HepG2 (cell line): Measurements from ENCODE around the gene SNX15. TPM values are rescaled to one million over a fixed set of nuclear protein-coding genes. Genes with fewer than 3 reads are reported as not detected.

Experiments used
- ATAC-seq: fragments of 200-7000 bp; cut with Tn5 transposase; 3 replicates; pipeline ENCODE4 v1.9.1; 2020; ENCODE audit warnings: mild to moderate bottlenecking, moderate library complexity
- BruUV-seq: library from RNA; stranded (reverse); fragments of 400-500 nt; replicated peaks from 2 replicates; lab custom pipeline; 2021; lab: Mats Ljungman, UMichigan
- CTCF ChIA-PET: fragments of 300-600 bp; formaldehyde crosslinking; extraction: SDS; loops from one replicate; lab custom pipeline; 2021; ENCODE audit warnings: low total read pairs, inconsistent platforms, low intra/inter-chr PET ratio; lab: Yijun Ruan, JAX
- POLR2A ChIA-PET: fragments of 350-600 bp; sonication (Branson Sonifier 250); formaldehyde crosslinking; loops from one replicate; lab custom pipeline; 2020; ENCODE audit warnings: antibody characterized with exemption, inconsistent platforms; lab: Yijun Ruan, JAX
- DNase-seq: peaks from one replicate; pipeline ENCODE4 v3.0.0-alpha.2; 2015; ENCODE audit warnings: low spot score
- FAIRE-seq: peaks from 3 replicates; lab custom pipeline; 2011; peaks lifted over from hg19 to GRCh38; lab: Jason Lieb, UNC
- H2AFZ ChIP-seq: one replicate; pipeline ENCODE4 v1.6.1; 2011; ENCODE audit warnings: low read length, inconsistent platforms
- H3K27ac ChIP-seq: fragments of 300-600 bp; 3 replicates; pipeline ENCODE4 v1.8.0; 2011; ENCODE audit warnings: mixed run types, mild to moderate bottlenecking, mixed read lengths, low read length, inconsistent platforms; ENCODE audit not compliant: insufficient read depth; ENCODE audit errors: extremely low read length
- H3K27me3 ChIP-seq, 2 experiments: fragments of 200-600 bp in 1 of 2; 2 replicates in 1 of 2; 3 replicates in 1 of 2; pipeline versions ENCODE4 v1.6.0 to v1.8.0; 2011; ENCODE audit warnings: low read length in 2 of 2, mild to moderate bottlenecking in 2 of 2, moderate library complexity in 2 of 2, inconsistent platforms in 1 of 2; ENCODE audit not compliant: insufficient read depth in 2 of 2, control insufficient read depth in 1 of 2
- H3K36me3 ChIP-seq, 2 experiments: fragments of 200-600 bp in 1 of 2; replicated peaks in 1 of 2; 2 replicates in 1 of 2; 3 replicates in 1 of 2; pipeline versions ENCODE4 v1.5.1 to v1.8.0; 2011; ENCODE audit warnings: low read length in 2 of 2, inconsistent platforms in 1 of 2; ENCODE audit not compliant: insufficient read depth in 2 of 2, control insufficient read depth in 1 of 2
- H3K4me1 ChIP-seq: 2 replicates; pipeline ENCODE4 v1.5.1; 2012; ENCODE audit warnings: low read length, inconsistent platforms; ENCODE audit not compliant: insufficient read depth
- H3K4me2 ChIP-seq: 2 replicates; pipeline ENCODE4 v1.6.0; 2011; ENCODE audit warnings: low read depth, low read length, inconsistent platforms
- H3K4me3 ChIP-seq, 3 experiments: fragments of 200-600 bp in 1 of 3; sonication (generic), shearing (Covaris generic) in 1 of 3; replicated peaks in 1 of 3; 2 replicates each; pipeline ENCODE4 v1.5.1; 2011 to 2016; ENCODE audit warnings: low read length in 3 of 3, inconsistent platforms in 2 of 3, low read depth in 2 of 3, mild to moderate bottlenecking in 2 of 3, control low read depth in 1 of 3, mixed read lengths in 1 of 3; ENCODE audit not compliant: insufficient read depth in 1 of 3
- H3K79me2 ChIP-seq: one replicate; pipeline ENCODE4 v1.6.1; 2011; ENCODE audit warnings: low read length, inconsistent platforms; ENCODE audit not compliant: insufficient read depth
- H3K9ac ChIP-seq: 2 replicates; pipeline ENCODE4 v1.6.0; 2011; ENCODE audit warnings: mild to moderate bottlenecking, low read depth, low read length, inconsistent platforms; ENCODE audit not compliant: insufficient read depth
- H3K9me3 ChIP-seq: 2 replicates; pipeline ENCODE4 v1.5.1; 2012; ENCODE audit warnings: mild to moderate bottlenecking, low read length
- H4K20me1 ChIP-seq: 2 replicates; pipeline ENCODE4 v1.6.0; 2011; ENCODE audit warnings: inconsistent platforms, mild to moderate bottlenecking, low read length, moderate library complexity; ENCODE audit not compliant: insufficient read depth
- ARNTL ChIP-seq: sonication (generic); formaldehyde crosslinking; IDR thresholded peaks from 2 replicates; pipeline ENCODE4 v1.4.0; 2020; ENCODE audit warnings: mild to moderate bottlenecking, missing genetic modification reagents
- ATF3 ChIP-seq: sonication (generic); formaldehyde crosslinking; IDR thresholded peaks from 2 replicates; pipeline ENCODE4 v1.4.0; 2020; ENCODE audit warnings: missing genetic modification reagents
- CHD2 ChIP-seq: IDR thresholded peaks from 2 replicates; pipeline ENCODE4 v1.6.1; 2011; ENCODE audit warnings: low read depth, low read length, improper control_type of control experiment
- EEA1 ChIP-seq: sonication (generic); formaldehyde crosslinking; IDR thresholded peaks from 2 replicates; pipeline ENCODE4 v1.5.1; 2020; ENCODE audit warnings: mild to moderate bottlenecking, missing genetic modification reagents, borderline replicate concordance
- HNF4G ChIP-seq, 2 experiments: sonication (generic) in 1 of 2; formaldehyde crosslinking in 1 of 2; IDR thresholded peaks; 2 replicates each; pipeline versions ENCODE4 v1.4.0 to v1.6.1; 2011 to 2020; ENCODE audit warnings: borderline replicate concordance in 2 of 2, low read depth in 2 of 2, mild to moderate bottlenecking in 2 of 2, low read length in 1 of 2, missing genetic modification reagents in 1 of 2, moderate library complexity in 1 of 2
- KMT2A ChIP-seq: sonication (generic); formaldehyde crosslinking; IDR thresholded peaks from 2 replicates; pipeline ENCODE4 v1.4.0; 2020; ENCODE audit warnings: missing genetic modification reagents
- PTBP1 ChIP-seq: fragments of 200-400 bp; formaldehyde crosslinking; IDR thresholded peaks from 2 replicates; pipeline ENCODE4 v1.6.1; 2018; ENCODE audit warnings: low read length, low read depth; ENCODE audit not compliant: poor library complexity, severe bottlenecking
- SCMH1 ChIP-seq: sonication (generic); formaldehyde crosslinking; IDR thresholded peaks from 2 replicates; pipeline ENCODE4 v1.9.0; 2021; ENCODE audit warnings: missing genetic modification reagents, mild to moderate bottlenecking, borderline replicate concordance
- SMAD9 ChIP-seq: sonication (generic); formaldehyde crosslinking; IDR thresholded peaks from 2 replicates; pipeline ENCODE4 v1.5.1; 2020; ENCODE audit warnings: mild to moderate bottlenecking, missing genetic modification reagents
- ZNF446 ChIP-seq: sonication (generic); formaldehyde crosslinking; IDR thresholded peaks from 2 replicates; pipeline ENCODE4 v1.5.0; 2020; ENCODE audit warnings: mild to moderate bottlenecking, missing genetic modification reagents
- ZNF703 ChIP-seq: sonication (generic); formaldehyde crosslinking; IDR thresholded peaks from 2 replicates; pipeline ENCODE4 v1.5.1; 2020; ENCODE audit warnings: missing genetic modification reagents, mild to moderate bottlenecking, moderate library complexity, borderline replicate concordance
- ZNF720 ChIP-seq: sonication (generic); formaldehyde crosslinking; IDR thresholded peaks from 2 replicates; pipeline ENCODE4 v1.4.0; 2020; ENCODE audit warnings: missing genetic modification reagents
- ZZZ3 ChIP-seq: sonication (generic); formaldehyde crosslinking; IDR thresholded peaks from 2 replicates; pipeline ENCODE4 v1.4.0; 2020; ENCODE audit warnings: missing genetic modification reagents, mild to moderate bottlenecking, borderline replicate concordance
- WGBS: methylation state at CpG from one replicate; pipeline ENCODE4 v1.1.6; 2017; ENCODE audit warnings: low lambda C conversion rate; 5-methylcytosine and 5-hydroxymethylcytosine counted together
- in situ Hi-C: cut with HindIII; loops from 2 replicates; pipeline ENCODE4 v1.10.0; 2017; ENCODE audit warnings: low pct_unique_long_range_greater_than_20kb; ENCODE audit not compliant: extremely low pct_ligation_motif_present
- intact Hi-C: fragments of 100-400 bp; cut with micrococcal nuclease; formaldehyde crosslinking; loops from one replicate; pipeline ENCODE4 v1.10.0; 2022; ENCODE audit not compliant: unreplicated experiment
- polyA plus RNA-seq, 8 experiments: library from polyadenylated mRNA; depleted of rRNA in 3 of 8; stranded (reverse) in 7 of 8; unstranded in 1 of 8; fragments of >200 nt; fragmentation: Illumina TruSeq in 4 of 8; extraction: Trizol in 4 of 8; gene quantifications; 2 replicates each; pipeline versions ENCODE4 v1.2.1 to v1.2.3, GENCODE V29; 2011 to 2016; ENCODE audit warnings: low read depth in 4 of 8, missing spikeins in 1 of 8, mixed read lengths in 1 of 8; ENCODE audit not compliant: insufficient read depth in 1 of 8
- total RNA-seq, 5 experiments: library from RNA; depleted of rRNA; stranded (reverse); fragments of >200 nt; fragmentation: Illumina TruSeq; extraction: Trizol; gene quantifications; 2 replicates each; pipeline ENCODE4 v1.2.3, GENCODE V29; 2016; ENCODE audit warnings: low read depth in 1 of 5
- TF ChIP-seq, protein P1 (sequence below): sonication (generic); formaldehyde crosslinking; IDR thresholded peaks from 2 replicates; pipeline ENCODE4 v1.4.0; 2020; ENCODE audit warnings: missing genetic modification reagents
- TF ChIP-seq, protein P2 (sequence below): sonication (generic); formaldehyde crosslinking; conservative IDR thresholded peaks from 2 replicates; pipeline ENCODE4 v1.5.0; 2020; ENCODE audit warnings: missing genetic modification reagents

Gene SNX15
- total and polyA plus RNA-seq, 2 of the 13 experiments (the other 11 are each of a cell fraction or from before 2014, with no cell fraction given): 19.1 to 22.6 TPM

DNA sequence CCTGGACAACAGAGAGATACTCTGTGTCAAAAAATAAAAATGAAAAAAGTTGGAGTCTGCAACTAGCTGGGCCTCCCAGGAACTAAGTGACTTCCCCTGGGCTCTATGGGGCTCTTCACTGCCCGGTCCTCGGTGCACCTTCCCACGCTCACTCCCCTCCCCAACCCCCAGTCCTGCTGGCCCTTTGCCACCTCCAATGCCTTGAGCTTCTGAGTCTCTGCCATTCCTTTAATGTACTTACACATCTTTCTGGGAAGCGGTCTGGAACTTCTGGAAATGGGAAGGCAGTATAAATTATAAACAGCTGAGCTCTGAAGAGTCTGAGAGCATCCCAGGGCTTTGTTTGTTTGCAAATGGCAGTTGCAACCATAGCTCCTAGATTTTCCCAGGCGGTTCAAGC, 24.5 kb upstream of the SNX15 start:
- ChIA-PET POLR2A (interaction anchor here (2.3 kb wide), 1 partner anchor 12 kb away, joined by 5 read pairs; the partner anchor contains the start of gene ARL2), CTCF (interaction anchor here (1.2 kb wide), 1 partner anchor 11 kb away, joined by 3 read pairs; the partner anchor contains the start of gene ARL2)
- in situ Hi-C loops: no loop called here
- H3K9me3 ChIP-seq: no peaks in the 10 kb centered on the region
- H3K36me3 ChIP-seq: no peaks in the 10 kb centered on the region
- WGBS: 43% methylated on average over 5 of the region's 5 CpGs
- H2AFZ ChIP-seq: no peak overlapping the region
- peaks cover 69% of the 10 kb centered on the region for H3K4me1 ChIP-seq
- no peak overlapping the region for H3K27ac ChIP-seq
- BruUV-seq: no TSS peak
- no peak overlapping the region for H3K9ac ChIP-seq
- no peak overlapping the region for H3K4me2 ChIP-seq
- intact Hi-C loops: no loop called here
- H3K27me3 ChIP-seq: peaks cover 0 to 2% of the 10 kb centered on the region in 2 experiments; a peak in 1 of 5 replicates
- no peak for ATAC-seq
- no peak for FAIRE-seq
- H4K20me1 ChIP-seq: no peaks in the 10 kb centered on the region
- no peak overlapping the region for H3K4me3 ChIP-seq
- no peak for DNase-seq
- no peaks in the 10 kb centered on the region for H3K79me2 ChIP-seq
- TF ChIP-seq, protein P1, sequence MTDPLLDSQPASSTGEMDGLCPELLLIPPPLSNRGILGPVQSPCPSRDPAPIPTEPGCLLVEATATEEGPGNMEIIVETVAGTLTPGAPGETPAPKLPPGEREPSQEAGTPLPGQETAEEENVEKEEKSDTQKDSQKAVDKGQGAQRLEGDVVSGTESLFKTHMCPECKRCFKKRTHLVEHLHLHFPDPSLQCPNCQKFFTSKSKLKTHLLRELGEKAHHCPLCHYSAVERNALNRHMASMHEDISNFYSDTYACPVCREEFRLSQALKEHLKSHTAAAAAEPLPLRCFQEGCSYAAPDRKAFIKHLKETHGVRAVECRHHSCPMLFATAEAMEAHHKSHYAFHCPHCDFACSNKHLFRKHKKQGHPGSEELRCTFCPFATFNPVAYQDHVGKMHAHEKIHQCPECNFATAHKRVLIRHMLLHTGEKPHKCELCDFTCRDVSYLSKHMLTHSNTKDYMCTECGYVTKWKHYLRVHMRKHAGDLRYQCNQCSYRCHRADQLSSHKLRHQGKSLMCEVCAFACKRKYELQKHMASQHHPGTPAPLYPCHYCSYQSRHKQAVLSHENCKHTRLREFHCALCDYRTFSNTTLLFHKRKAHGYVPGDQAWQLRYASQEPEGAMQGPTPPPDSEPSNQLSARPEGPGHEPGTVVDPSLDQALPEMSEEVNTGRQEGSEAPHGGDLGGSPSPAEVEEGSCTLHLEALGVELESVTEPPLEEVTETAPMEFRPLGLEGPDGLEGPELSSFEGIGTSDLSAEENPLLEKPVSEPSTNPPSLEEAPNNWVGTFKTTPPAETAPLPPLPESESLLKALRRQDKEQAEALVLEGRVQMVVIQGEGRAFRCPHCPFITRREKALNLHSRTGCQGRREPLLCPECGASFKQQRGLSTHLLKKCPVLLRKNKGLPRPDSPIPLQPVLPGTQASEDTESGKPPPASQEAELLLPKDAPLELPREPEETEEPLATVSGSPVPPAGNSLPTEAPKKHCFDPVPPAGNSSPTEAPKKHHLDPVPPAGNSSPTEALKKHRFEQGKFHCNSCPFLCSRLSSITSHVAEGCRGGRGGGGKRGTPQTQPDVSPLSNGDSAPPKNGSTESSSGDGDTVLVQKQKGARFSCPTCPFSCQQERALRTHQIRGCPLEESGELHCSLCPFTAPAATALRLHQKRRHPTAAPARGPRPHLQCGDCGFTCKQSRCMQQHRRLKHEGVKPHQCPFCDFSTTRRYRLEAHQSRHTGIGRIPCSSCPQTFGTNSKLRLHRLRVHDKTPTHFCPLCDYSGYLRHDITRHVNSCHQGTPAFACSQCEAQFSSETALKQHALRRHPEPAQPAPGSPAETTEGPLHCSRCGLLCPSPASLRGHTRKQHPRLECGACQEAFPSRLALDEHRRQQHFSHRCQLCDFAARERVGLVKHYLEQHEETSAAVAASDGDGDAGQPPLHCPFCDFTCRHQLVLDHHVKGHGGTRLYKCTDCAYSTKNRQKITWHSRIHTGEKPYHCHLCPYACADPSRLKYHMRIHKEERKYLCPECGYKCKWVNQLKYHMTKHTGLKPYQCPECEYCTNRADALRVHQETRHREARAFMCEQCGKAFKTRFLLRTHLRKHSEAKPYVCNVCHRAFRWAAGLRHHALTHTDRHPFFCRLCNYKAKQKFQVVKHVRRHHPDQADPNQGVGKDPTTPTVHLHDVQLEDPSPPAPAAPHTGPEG (CRISPR knock-in tag): no peak
- TF ChIP-seq HNF4G (IDR thresholded peaks at IDR 0.05; ENCODE audit: borderline replicate concordance, low read depth, low read length): no peak
- no peak for TF ChIP-seq HNF4G (CRISPR knock-in tag; IDR thresholded peaks at IDR 0.05; ENCODE audit: borderline replicate concordance, low read depth)
- no peak for TF ChIP-seq EEA1 (CRISPR knock-in tag)
- no peak for TF ChIP-seq CHD2
- no peak for TF ChIP-seq ZNF703 (CRISPR knock-in tag)
- TF ChIP-seq ZNF446 (CRISPR knock-in tag): no peak
- no peak for TF ChIP-seq ZNF720 (CRISPR knock-in tag)
- TF ChIP-seq KMT2A (CRISPR knock-in tag): no peak
- TF ChIP-seq ATF3 (CRISPR knock-in tag): no peak
- TF ChIP-seq SCMH1 (CRISPR knock-in tag): no peak
- no peak for TF ChIP-seq PTBP1
- no peak for TF ChIP-seq SMAD9 (CRISPR knock-in tag)
- TF ChIP-seq, protein P2, sequence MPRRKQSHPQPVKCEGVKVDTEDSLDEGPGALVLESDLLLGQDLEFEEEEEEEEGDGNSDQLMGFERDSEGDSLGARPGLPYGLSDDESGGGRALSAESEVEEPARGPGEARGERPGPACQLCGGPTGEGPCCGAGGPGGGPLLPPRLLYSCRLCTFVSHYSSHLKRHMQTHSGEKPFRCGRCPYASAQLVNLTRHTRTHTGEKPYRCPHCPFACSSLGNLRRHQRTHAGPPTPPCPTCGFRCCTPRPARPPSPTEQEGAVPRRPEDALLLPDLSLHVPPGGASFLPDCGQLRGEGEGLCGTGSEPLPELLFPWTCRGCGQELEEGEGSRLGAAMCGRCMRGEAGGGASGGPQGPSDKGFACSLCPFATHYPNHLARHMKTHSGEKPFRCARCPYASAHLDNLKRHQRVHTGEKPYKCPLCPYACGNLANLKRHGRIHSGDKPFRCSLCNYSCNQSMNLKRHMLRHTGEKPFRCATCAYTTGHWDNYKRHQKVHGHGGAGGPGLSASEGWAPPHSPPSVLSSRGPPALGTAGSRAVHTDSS (CRISPR knock-in tag): no peak
- TF ChIP-seq ZZZ3 (CRISPR knock-in tag): no peak
- no peak for TF ChIP-seq ARNTL (CRISPR knock-in tag)
